HG03064 (cell line): ENCODE measurements around the gene IGHMBP2.
"Not testable (repeated sequence)": the region's sequence is repeated elsewhere in the genome, so short reads cannot be mapped to it uniquely, and the experiment has no call there.

Source experiments
- ATAC-seq: cut with Tn5 transposase; IDR thresholded peaks from one replicate; pipeline ENCODE4 v1.9.1; 2021; ENCODE audit warnings: low read depth; ENCODE audit not compliant: unreplicated experiment

IGHMBP2 gene

DNA sequence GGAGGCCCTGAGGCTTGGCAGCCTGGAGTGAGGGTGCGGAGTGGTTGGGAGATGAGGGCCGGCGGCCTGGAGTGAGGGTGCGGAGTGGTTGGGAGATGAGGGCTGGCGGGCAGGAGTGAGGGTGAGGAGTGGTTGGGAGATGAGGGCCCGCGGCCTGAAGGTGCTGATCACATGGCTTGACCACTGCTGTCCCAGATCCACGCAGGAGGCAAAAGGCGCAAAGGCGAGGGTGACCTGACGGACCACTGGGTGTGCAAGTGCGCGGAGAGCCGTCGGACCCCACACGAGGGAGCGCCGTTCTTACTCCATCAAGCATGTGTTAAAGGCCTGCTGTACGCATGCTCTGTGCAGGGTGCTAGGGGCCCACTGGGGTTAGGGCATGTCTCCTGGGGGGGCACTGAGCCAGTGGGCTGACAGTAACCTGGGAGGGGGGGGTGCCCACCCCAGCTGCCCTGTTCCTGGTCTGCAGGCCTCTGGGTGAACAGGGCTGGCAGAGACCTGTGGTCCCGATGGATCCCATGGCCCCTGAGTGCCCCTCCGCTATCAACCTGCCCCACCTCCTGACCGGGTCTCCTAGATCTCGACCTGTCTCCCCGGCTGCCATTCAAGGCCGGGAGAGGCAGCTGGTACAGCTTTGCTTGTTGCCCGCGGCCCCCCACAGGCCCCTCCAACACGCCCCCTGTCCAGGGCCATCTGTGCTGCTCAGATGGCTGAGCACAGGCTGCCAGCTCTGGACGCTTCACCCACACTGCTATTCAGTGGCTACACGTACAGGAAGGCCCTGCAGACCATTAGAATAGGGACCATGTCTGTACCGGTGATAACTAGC is 56.0 kb downstream of the IGHMBP2 start:
- no peak for ATAC-seq

DNA sequence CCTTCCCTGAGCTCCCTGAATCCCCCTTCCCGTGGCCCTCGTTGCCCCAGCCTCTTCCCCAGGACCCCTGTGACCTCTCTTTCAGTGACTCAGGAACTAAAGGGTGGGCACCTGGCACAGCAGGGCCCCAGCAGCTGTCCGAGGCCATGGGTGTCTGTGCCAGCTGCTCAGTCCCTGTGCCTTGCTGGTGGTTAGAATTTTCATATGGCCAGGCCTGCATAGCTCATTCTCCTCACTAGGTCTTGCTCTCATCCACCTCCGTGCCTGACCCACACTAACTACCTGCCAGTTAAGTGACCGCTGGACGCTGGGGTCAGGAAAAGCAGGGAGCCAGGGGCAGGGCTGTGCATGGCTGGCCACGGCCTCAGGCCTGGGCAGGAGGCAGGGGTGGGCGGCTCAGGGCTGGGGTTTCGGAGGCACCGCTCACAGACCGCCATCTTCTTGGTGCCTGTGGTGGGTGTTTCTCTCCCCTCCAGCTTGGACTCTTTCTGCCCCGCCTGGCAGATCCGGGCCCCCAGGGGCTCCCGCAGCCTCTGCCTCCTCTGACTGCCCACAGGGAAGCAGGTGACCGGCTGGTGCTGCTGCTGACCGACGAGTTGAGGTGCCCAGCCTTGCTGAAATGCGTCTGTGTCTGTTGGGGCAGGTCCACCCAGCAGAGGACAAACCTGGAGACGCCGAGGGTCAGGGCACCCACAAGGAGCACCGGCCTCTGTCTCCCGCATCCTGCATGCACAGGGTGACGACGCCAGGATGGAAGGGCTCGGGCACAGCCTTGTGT is 56.8 kb downstream of the IGHMBP2 start:
- ATAC-seq, result no peak

DNA sequence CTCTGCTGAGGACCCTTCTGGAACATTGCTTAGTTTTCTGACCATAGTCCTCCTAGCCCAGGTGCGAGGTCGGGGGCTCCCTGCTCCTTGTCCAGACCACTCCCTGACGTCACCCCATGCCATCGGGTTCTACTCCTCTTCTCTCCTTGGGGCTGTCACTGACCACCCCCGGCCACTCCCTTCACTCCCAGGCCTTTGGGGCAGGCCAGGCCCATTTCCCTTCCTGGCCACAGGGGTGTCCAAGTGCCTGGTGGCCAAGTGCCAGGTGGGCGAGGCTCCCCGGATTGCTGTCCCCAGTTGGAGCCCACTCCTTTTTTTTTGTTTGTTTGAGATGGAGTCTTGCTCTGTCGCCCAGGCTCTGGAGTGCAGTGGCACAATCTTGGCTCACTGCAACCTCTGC is 57.6 kb downstream of the IGHMBP2 start:
- ATAC-seq, result no peak

DNA sequence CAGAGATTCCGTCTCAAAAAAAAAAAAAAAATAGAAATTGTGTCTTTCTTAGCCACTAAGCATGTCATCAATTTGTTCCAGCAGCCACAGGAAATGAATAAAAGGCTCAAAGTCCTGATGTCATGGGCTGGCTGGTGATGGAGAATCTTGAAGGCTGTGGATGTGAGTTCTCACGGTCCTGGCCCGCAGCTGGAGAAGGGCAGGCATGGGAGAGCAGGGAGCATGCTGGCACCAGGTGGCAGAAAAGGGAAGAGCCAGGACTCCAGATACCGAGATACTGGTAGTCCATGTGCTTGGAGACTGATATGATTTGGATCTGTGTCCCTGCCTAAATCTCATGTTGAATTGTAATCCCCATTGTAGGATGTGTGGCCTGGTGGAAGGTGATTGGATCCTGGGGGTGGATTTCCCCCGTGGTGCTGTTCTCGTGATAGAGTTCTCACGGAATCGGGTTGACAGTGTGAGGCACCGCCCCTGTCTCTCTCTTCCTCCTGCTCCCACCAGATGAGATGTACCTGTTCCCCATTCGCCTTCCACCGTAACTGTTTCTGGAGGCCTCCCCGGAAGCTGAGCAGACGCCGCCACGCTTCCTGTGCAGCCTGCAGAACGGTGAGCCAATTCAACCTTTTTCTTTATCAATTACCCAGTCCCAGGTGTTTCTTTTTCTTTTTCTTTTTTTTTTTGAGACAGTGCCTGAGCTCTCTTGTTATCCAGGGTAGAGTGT is 59.0 kb downstream of the IGHMBP2 start:
- ATAC-seq, result no peak

DNA sequence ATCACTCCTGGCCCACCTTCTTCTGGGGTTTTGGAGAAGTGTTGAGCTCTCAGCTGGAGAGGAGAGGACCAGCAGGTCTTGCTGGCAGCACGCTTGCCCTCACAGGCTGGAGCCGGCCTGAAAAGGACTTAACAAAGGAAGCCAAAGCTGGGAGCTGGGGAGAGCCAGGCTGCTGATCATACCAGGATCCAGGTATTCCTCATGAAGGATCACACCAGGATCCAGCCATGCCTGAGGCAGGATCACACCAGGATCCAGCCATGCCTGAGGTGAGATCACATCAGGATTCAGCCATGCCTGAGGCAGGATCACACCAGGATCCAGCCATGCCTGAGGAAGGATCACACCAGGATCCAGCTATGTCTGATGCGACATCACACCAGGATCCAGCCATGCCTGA is 60.1 kb downstream of the IGHMBP2 start:
- ATAC-seq, result no peak

DNA sequence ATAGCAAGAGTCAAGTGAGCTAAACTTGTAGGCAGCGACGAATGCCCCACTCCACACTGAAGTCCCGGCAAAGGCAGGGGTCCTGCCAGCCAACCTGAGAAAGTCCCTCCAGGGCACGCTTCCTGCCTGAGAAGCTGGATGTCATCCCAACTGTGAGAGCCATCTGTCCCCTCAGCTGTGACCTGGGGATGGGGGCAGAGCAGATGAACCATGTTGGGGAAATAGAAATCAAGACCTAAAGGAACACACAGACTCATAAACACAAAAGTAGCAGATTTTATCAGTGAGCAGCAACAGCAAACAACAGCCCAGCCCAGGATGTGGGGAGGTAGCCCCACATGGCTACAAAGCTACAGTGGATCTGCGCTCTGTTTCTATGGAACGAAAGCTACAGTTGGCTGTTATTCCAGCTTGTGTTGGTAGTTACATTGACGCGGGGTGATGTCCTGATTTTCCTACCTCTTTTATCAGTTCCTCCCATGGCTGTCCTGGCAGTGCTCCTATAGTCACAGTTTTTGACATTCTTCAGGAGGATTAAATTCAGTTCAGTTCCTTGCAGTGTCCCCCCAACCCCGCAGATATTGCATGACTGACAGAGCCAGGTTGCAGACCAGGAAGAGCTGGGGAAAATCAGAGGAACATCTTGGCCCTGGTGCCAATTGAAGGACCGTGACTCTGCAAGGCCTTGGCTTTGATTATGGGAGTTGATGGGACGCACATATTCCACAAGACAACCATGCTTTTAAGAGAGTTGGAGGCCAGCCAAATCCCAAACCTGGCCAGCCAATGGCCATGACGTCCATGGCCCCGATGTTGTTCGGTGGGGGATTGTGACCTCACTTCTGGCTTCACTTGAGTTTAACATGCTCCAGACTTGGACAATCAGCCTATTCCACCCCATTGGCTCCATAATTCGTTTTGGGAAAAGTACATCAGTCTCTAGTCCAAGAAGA is 62.5 kb downstream of the IGHMBP2 start:
- ATAC-seq, result no peak

DNA sequence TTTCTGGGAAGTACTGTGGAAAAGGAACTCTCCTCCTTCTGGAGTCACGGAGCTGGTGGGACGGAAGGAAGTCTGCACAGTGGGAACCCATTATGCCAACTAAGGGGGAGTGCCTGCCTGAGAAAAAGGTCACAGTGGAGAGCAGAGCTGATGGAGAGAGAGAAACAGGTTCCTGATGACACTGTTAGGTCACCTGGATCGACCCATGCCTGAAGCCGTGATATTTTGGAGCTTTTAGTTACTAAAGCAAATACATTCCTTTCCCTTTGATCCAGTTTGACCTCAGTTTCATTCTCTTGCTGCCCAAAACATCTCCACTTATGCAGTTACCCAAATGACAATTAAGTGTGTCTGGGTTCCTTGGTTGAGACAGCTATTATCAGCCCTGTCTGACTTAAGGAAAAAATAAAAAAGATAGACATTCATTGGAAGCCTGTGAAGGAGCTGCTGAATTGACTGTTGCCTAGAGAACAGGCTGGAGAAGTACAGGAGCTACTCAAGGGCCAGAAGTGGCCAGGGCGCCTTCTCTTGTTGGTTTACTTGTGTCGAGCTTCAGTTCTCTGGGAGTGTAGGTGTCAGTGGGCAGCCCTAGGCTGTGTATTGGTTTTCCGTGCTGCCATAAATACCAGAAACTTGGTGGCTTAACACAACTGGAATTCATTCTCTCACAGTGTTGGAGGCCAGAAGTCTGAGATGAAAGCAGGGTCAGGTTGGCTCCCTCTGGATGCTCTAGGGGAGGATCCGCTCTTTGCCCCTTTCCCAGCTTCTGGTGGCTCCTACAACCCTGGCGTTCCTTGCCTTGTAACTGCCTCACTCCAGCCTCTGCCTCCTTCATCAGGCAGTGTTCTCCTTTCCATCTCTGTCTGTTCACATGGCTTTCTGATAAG is 63.4 kb downstream of the IGHMBP2 start:
- ATAC-seq, result no peak

DNA sequence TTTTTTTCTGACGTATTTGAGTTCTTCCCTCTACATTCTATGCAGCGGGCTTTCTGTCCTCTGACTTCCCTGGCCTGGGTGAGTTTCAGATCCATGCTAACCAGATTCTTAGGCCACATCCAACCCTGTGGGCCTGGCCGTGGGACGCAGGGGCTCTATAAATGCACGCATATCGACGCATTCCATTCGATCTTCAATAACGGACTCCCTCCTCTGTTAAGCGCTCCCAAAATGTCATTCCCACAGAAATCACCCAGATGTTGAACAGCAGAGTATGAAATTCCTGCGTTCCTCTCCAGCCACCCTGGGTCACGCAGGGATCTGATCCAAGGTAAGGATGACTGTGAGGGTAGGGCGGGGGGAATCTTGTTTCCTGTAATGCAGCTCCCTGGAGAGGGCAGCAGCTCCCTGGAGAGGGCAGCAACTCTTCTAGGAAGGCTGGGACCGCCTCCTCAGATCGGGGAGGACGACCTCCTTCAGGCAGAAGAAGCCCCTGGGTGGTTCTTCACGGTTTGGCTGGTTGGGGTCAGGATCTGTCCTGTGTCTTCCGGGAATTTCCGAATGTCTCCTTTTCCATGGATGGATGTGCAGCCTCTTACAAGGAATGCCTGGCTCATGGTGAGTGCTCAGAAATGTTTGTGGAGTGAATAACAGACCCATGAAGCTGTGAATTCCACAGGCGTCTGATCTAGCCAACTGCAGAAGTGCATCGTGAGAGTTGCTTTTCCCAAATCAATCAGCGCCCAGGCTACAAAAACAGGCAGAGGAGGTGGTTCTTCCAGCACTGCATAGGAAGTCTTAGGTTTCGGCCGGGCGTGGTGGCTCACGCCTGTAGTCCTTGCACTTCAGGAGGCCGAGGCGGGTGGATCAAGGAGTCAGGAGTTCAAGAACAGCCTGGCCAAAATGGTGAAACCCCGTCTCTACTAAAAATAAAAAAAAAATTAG is 64.9 kb downstream of the IGHMBP2 start:
- ATAC-seq, result no peak

DNA sequence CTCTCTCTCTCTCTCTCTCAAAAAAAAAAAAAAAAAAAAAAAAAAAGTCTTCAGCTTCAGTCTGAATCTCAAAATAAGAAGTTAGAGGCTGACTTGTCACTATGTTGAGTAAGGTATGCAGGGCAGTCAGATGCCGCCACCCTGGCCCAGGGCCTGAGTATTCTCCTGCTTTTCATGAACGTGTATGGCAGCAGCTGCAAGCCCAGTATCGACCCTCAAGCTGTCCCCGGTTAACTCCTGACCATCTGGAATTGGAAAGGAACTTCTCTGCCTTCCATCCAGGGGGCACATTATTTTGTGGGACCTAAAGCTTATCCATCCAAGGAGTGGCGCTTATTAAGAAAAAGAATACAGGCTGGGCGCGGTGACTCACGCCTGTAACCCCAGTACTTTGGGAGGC is 65.7 kb downstream of the IGHMBP2 start:
- no peak for ATAC-seq

DNA sequence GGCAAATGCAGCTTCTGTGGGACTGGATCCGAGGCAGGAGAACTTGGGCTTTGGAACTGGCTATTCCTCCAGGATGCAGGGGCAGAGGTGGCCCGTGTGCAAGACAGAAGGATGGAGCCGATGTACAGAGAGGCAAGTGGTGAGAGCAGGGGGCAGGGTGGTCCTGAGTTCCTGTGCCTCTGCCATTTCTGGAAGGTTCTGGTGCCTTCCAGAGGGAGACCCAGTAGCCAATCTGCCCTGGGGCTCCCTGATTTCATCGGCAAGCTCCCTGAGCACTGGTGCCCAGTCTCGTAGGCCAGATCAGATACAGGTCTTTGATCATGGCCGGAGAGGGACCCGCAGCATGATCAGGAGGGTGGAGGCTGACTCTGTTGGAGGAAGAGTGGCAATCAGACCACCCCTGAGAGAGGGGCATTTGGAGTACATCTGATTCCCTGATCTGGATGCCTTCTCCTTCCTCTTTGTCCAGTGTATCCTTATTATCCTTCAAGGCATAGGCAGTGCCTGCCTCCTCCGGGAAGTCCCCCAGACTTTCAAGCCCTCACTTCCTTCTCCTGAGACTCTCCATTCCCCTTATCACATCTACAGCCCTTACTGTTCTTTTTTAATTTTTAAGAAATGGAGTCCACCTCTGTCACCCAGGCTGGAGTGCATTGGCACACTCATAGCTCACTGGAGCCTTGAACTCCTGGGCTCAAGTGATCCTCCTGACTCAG is 67.4 kb downstream of the IGHMBP2 start:
- ATAC-seq, result no peak

DNA sequence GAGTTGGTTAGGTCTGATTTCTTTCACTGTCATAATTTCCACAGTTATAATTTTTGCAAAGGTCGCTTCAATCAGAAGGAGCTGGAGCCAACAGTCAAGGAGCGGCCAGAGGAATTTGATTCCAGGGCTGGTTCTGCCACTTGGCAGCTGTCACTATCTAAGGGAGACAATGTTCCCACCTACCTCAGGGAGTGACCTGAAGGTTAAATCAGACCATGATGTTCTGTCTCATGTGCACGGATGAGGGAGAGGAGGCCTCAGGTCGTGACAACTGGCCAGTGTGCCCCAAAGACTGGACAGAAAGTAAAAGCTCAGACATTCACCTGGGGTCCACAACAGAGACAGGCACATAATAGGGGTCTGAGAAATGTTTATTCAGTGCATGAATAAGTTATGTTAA is 69.5 kb downstream of the IGHMBP2 start:
- ATAC-seq, result no peak

DNA sequence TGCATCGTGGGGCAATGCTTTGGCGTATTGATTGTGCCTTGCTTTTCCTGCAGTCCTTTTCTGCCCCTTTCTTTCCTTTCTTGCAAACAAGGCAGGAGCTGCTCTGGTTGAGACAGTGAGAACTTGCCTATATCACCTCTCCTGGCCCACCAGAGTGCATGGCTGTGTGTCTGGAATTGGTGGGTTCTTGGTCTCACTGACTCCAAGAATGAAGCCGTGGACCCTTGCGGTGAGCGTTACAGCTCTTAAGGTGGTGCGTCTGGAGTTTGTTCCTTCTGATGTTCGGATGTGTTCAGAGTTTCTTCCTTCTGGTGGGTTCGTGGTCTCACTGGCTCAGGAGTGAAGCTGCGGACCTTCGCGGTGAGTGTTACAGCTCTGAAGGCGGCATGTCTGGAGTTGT is 70.0 kb downstream of the IGHMBP2 start:
- ATAC-seq, result not testable (repeated sequence)

DNA sequence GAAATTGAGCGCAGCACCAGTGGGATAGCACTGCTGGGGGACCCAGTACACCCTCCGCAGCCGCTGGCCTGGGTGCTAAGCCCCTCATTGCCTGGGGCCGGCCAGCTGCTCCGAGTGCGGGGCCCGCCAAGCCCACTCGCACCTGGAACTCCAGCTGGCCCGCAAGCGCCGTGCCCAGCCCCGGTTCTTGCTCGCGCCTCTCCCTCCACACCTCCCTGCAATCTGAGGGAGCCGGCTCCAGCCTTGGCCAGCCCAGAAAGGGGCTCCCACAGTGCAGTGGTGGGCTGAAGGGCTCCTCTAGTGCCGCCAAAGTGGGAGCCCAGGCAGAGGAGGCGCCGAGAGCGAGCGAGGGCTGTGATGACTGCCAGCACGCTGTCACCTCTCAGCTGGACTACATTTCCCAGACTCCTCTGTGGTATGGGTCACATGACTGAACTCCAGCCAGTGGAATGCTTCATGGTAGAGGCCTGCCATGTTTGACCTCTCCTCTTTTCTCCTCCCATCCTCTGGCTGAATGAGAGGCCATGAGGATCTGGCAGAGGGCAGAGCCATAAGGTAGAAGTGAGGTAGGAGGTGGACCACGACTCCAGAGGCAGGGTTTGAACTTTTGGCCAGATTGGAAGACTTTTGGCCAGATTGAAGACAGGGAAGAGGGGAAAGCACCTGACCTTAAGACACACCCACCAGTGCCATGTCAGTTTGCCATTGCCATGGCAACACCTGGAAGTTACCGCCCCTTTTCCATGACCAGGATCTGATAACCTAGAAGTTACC is 70.9 kb downstream of the IGHMBP2 start:
- ATAC-seq, result no peak

DNA sequence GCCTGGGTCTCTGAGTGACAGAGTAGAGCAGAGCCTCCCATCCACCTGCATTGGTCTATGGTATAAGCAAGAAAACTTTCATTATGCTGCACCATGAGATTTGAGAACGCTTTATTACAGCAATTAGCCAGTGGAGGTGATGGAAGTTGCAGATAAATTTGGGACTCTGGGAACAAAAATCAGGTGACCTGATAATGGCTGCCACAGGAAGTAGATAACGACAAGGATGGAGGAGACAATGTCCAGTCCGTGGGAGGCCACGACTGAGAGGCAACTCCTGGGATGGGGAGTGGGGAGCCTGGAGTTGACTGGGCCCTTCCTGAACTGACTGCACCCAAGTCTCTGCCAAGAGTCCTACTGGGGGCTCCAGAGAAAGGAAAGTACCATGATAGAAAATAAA is 72.4 kb downstream of the IGHMBP2 start:
- ATAC-seq, result no peak

DNA sequence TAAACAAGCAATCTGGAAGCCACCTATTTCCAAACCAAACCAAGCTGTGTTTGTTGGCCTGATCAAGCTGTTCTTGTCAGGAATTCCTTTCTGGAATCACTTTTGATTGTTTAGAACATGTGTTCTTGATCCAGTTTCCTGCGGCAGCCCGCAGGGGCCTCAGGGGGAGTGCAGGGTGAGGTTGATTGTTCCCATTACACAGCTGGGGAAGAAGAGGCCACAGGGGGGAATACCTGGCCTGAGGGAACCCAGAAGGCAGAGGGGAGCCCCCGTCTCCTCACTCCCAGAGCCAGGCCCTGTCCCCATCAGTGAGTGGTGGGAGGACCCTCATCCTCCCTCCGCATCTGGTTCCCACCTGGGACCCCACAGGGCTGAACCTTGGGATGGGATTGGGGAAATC is 72.9 kb downstream of the IGHMBP2 start:
- no peak for ATAC-seq

DNA sequence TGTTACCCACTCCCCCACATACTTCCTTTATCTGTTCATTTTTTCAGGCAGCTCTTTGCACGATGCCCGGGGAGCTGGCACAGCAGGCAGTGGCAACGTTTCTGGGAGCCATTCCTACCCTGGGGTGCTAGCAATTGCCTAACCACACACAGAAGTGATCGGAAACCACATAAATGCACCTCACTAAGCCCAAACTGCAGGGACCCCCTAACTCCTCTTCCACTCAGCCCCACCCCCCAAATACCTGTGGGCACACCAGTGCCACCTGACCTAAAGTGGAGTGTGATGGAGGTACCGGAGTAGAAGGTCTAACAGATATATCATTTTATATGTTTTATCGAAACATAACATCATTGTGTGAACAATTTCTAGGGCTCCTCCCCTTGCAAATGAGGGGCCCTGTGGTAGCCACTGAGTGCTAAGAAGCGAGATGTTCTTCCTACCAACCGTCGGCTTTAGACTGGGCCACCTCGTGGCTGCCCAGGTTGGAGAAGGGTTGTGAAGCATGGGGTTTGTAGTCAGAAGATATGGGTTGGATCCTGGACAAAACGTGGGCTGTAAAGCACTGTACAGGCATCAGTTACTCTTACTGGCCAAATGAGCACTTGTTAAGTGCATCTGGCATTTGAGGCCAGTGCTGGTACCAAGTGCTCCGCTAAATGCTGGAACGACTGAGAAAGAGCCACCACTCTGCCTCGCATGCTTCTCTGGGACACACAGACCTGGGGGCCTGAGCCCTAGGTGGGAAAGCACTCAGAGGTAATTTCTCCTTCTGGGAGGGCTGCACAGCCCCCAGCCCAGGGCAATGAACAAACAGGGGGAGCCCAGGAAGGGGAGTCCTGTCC is 74.3 kb downstream of the IGHMBP2 start:
- no peak for ATAC-seq
